Chondrocyte (in vitro differentiated cells): ENCODE measurements around the gene GPR158. TPM values are rescaled to one million over a fixed set of nuclear protein-coding genes. Genes with fewer than 3 reads are reported as not detected.
A peak's percentile ranks its signal among the peaks of the same experiment; 100 is the strongest.

Experiments used
- DNase-seq: peaks from one replicate; pipeline ENCODE4 v3.0.0; 2021; ENCODE audit warnings: mixed read lengths, low spot score
- H3K27ac Mint-ChIP-seq: one replicate; pipeline ENCODE4 v1.8.0; 2021; ENCODE audit warnings: mild to moderate bottlenecking, moderate library complexity, mixed read lengths; ENCODE audit not compliant: unreplicated experiment
- H3K27me3 Mint-ChIP-seq: 2 replicates; pipeline ENCODE4 v1.8.0; 2021; ENCODE audit warnings: low read depth, mixed read lengths
- H3K36me3 Mint-ChIP-seq: 2 replicates; pipeline ENCODE4 v1.8.0; 2021; ENCODE audit warnings: low read depth, mixed read lengths
- H3K4me1 Mint-ChIP-seq: 2 replicates; pipeline ENCODE4 v1.8.0; 2021; ENCODE audit warnings: low read depth, mild to moderate bottlenecking, mixed read lengths
- H3K4me3 Mint-ChIP-seq: one replicate; pipeline ENCODE4 v1.8.0; 2021; ENCODE audit warnings: mild to moderate bottlenecking, moderate library complexity, mixed read lengths; ENCODE audit not compliant: unreplicated experiment
- H3K9me3 Mint-ChIP-seq: 2 replicates; pipeline ENCODE4 v1.8.0; 2021; ENCODE audit warnings: low read depth, mixed read lengths
- CTCF ChIP-seq: fragments of 200-600 bp; sonication (generic); IDR thresholded peaks from 2 replicates; pipeline ENCODE4 v1.5.0; 2021; ENCODE audit warnings: antibody characterized with exemption, mild to moderate bottlenecking, moderate library complexity
- total RNA-seq: library from RNA; stranded (reverse); gene quantifications from 3 replicates; pipeline ENCODE4 v1.2.1, GENCODE V29; 2021

The GPR158 gene
- total RNA-seq, 1 donor from 2014 or later, result 0.10 TPM

DNA sequence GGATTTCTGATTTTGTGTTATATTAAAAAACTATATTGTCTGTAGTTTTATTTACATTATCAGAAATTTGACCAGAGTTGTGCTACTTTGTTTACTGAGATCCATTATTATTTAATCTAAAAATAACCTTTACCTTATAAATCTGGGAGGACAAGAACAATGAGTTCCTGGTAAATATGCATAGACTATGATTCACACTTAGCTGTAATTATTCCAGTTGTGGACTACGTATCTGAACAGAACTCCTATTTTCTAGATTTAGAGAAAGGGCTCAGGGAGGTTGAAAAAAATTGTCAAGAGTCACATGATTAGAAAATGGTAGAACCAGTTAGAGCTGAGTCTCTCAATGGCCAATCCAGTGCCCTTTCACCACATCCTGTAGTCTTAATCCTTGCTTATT is 4.2 kb upstream of the GPR158 start:
- Mint-ChIP-seq H3K27ac (no peak overlapping the region), H3K9me3 (peaks cover 8% of the 10 kb centered on the region), H3K27me3 (peaks cover 30% of the 10 kb centered on the region), H3K4me1 (peaks cover 9% of the 10 kb centered on the region), H3K4me3 (no peak overlapping the region), H3K36me3 (no peaks in the 10 kb centered on the region)
- no peak for TF ChIP-seq CTCF
- no peak for DNase-seq

DNA sequence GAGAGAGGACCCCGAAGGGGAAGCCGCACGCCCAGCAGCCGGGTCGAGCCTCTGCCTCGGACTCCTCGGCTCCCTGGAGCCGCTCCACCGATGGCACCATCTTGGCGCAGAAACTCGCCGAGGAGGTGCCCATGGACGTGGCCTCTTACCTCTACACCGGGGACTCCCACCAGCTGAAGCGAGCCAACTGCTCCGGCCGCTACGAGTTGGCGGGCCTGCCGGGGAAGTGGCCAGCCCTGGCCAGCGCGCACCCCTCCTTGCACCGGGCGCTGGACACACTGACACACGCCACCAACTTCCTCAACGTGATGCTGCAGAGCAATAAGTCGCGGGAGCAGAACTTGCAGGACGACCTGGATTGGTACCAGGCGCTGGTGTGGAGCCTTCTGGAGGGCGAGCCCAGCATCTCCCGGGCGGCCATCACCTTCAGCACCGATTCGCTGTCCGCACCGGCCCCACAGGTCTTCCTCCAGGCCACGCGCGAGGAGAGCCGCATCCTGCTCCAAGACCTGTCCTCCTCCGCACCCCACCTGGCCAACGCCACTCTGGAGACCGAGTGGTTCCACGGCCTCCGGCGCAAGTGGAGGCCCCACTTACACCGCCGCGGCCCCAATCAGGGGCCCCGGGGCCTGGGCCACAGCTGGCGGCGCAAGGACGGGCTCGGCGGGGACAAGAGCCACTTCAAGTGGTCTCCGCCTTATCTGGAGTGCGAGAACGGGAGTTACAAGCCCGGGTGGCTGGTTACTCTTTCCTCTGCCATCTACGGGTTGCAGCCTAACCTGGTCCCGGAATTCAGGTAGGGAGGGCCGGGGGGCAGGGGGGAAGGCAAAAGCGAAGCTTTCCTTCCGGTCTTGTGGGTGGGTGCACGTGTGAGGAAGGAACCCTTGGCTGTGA is 973 bp downstream of the GPR158 start:
- H3K4me1 Mint-ChIP-seq, result peaks cover 17% of the 10 kb centered on the region
- H3K9me3 Mint-ChIP-seq, result peaks cover 8% of the 10 kb centered on the region
- no peaks in the 10 kb centered on the region for H3K36me3 Mint-ChIP-seq
- peak; percentile 92 for DNase-seq
- TF ChIP-seq CTCF, result no peak
- H3K27me3 Mint-ChIP-seq, result peaks cover 51% of the 10 kb centered on the region
- H3K27ac Mint-ChIP-seq, result no peak overlapping the region
- H3K4me3 Mint-ChIP-seq, result peak overlapping the region; percentile 45

DNA sequence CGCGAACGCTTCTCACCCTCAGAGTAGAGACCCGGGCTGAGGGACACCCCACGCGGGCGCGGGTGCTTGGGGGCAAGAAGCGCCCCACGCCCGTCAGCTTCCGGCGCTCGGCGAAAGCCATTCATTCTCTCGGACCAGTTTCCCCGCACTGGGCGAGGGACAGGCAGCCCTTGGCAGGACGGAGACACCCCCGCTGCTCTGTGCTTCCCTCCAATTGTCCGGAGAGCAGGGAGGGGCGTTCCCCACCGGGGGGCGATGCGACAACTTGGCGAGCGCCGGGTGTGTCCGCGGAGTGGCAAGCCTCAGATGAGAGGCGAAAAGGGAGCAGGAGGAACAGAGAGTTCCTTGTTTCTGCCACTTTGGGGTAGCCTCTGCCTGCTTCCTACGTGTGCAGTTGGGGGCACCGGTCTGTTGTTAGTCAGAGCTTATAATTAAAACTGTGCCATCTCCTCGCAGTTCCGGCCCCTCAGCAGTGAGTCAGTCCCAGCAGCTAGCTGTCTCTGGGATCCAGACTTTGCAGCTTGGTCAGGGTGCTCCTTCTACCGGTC is 1.7 kb downstream of the GPR158 start:
- peaks cover 17% of the 10 kb centered on the region for H3K4me1 Mint-ChIP-seq
- TF ChIP-seq CTCF, result no peak
- H3K9me3 Mint-ChIP-seq, result peaks cover 8% of the 10 kb centered on the region
- H3K27ac Mint-ChIP-seq, result no peak overlapping the region
- peak; percentile 74 for DNase-seq
- no peaks in the 10 kb centered on the region for H3K36me3 Mint-ChIP-seq
- no peak overlapping the region for H3K4me3 Mint-ChIP-seq
- peaks cover 50% of the 10 kb centered on the region for H3K27me3 Mint-ChIP-seq

DNA sequence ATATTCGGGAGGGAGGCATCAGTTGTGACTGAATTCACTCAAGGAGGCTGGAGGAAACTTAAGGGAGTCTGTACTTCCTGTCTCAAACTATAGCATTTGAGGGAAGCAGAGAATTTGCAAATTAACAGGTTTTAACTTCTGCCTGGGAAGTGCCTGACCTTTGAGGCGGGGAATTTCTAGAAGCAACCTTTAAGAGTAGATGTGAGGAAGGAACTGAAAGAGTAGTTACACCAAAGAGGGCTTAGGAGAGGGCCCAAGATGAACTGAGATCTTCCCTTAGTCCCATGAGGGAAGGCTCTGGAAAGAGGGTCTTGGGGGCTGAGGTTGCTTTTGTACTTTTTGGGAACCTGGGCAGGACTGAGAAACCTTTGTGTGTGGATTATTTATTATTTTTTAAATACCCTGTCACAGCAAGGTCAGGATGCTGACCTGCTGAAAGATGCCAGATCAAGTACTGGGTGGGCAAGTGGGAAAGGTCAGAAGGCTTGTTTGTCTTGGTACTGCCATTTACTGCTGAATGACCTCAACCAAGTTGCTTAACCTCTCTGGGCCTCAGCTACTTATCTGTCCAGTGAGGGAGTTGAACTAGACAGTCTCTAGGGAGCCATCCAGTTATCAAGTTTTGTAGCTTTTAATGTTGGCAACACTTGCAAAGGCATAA is 2.4 kb downstream of the GPR158 start:
- no peak overlapping the region for H3K4me3 Mint-ChIP-seq
- no peak overlapping the region for H3K27ac Mint-ChIP-seq
- no peaks in the 10 kb centered on the region for H3K36me3 Mint-ChIP-seq

More for the DNA sequence above, 2.4 kb downstream of the GPR158 start:
- no peak for TF ChIP-seq CTCF
- DNase-seq, result no peak
- Mint-ChIP-seq H3K27me3 (peaks cover 45% of the 10 kb centered on the region), H3K4me1 (peaks cover 17% of the 10 kb centered on the region), H3K9me3 (peaks cover 5% of the 10 kb centered on the region)
